Right atrium auricular region (tissue), 2 donors: ENCODE measurements around the gene NRG3. TPM values are rescaled to one million over a fixed set of nuclear protein-coding genes. Genes with fewer than 3 reads are reported as not detected.

Source experiments
- DNase-seq: peaks from one replicate; pipeline ENCODE4 v3.0.0-alpha.2; 2019; ENCODE audit warnings: low spot score
- H3K27ac ChIP-seq, 2 donors: fragments of 200-600 bp; sonication (generic); 1 replicate in 1 of 2; 2 replicates in 1 of 2; pipeline ENCODE4 v1.5.1; 2016 to 2019
- H3K27me3 ChIP-seq, 2 donors: fragments of 200-600 bp; sonication (generic); one replicate each; pipeline versions ENCODE4 v1.5.1 to v1.6.0; 2017 to 2019
- H3K36me3 ChIP-seq: fragments of 200-600 bp; sonication (generic); one replicate; pipeline ENCODE4 v1.5.1; 2016
- H3K4me1 ChIP-seq, 2 donors: fragments of 200-600 bp; sonication (generic); one replicate each; pipeline versions ENCODE4 v1.5.1 to v1.6.0; 2017 to 2019
- H3K4me3 ChIP-seq, 2 donors: fragments of 200-600 bp; sonication (generic); 1 replicate in 1 of 2; 2 replicates in 1 of 2; pipeline ENCODE4 v1.5.1; 2017 to 2019; ENCODE audit warnings: mild to moderate bottlenecking in 1 of 2, moderate library complexity in 1 of 2
- H3K9me3 ChIP-seq, 2 donors: fragments of 200-600 bp; sonication (generic); one replicate each; pipeline ENCODE4 v1.5.1; 2019
- total RNA-seq, 2 donors: library from RNA; depleted of rRNA; stranded (reverse); fragments of >200 nt; gene quantifications; one replicate each; pipeline ENCODE4 v1.1.0, GENCODE V29; 2016
- TF ChIP-seq, protein P1 (sequence below), 2 donors: fragments of 200-600 bp; sonication (generic); IDR thresholded peaks; one replicate each; pipeline ENCODE4 v1.5.1; 2019; ENCODE audit warnings: antibody characterized with exemption in 2 of 2

Gene NRG3
- total RNA-seq, 2 donors from 2014 or later: 0.70 to 1.4 TPM

DNA sequence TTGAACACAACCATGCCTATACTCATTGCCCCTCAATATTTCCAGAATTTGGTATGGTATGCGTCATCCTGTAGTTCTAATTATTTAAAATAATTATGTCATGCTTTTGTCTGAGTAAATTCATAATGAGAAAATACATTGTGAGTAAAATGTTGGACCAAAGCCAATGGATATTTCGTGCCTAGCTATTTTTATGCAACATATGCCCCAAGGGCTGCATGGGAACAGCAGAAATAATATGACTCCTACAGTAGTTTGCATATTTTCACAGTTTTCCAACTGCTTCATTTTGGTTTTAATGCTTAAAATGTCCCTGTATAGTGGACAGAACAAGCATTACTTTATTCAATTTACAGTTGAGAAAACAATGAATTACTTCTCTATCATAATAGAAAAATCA, 1148.7 kb downstream of the NRG3 start:
- H3K4me3 ChIP-seq: no peak overlapping the region
- no peaks in the 10 kb centered on the region for H3K27me3 ChIP-seq
- no peak for DNase-seq
- H3K27ac ChIP-seq: no peak overlapping the region
- H3K9me3 ChIP-seq: peaks cover 0 to 4% of the 10 kb centered on the region in 2 donors
- TF ChIP-seq, protein P1, sequence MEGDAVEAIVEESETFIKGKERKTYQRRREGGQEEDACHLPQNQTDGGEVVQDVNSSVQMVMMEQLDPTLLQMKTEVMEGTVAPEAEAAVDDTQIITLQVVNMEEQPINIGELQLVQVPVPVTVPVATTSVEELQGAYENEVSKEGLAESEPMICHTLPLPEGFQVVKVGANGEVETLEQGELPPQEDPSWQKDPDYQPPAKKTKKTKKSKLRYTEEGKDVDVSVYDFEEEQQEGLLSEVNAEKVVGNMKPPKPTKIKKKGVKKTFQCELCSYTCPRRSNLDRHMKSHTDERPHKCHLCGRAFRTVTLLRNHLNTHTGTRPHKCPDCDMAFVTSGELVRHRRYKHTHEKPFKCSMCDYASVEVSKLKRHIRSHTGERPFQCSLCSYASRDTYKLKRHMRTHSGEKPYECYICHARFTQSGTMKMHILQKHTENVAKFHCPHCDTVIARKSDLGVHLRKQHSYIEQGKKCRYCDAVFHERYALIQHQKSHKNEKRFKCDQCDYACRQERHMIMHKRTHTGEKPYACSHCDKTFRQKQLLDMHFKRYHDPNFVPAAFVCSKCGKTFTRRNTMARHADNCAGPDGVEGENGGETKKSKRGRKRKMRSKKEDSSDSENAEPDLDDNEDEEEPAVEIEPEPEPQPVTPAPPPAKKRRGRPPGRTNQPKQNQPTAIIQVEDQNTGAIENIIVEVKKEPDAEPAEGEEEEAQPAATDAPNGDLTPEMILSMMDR (IDR thresholded peaks at IDR 0.05): no peak
- H3K4me1 ChIP-seq: no peaks in the 10 kb centered on the region
- no peaks in the 10 kb centered on the region for H3K36me3 ChIP-seq
